ENCODE results near the gene LINC00305. TPM values are rescaled to one million over a fixed set of nuclear protein-coding genes. Genes with fewer than 3 reads are reported as not detected.

Gene LINC00305
- total and polyA plus RNA-seq, 12 donors, result not detected

- Histone ChIP-seq H3K27ac (no peak overlapping the region), H3K27me3 (no peaks in the 10 kb centered on the region), H3K9me3 (no peaks in the 10 kb centered on the region), H3K4me1 (no peaks in the 10 kb centered on the region), H3K36me3 (no peaks in the 10 kb centered on the region), H3K4me3 (no peak overlapping the region)
- intact Hi-C loops (cut with DNase I), result no loop called here
- TF ChIP-seq CTCF (IDR thresholded peaks at IDR 0.05), result no peak
- no peak for DNase-seq
- WGBS, 2 donors, result 39 to 51% methylated on average over 2 of the region's 2 CpGs
- no peak for ATAC-seq
Measured at GRCh38 chr18:64052772-64053171, 96.1 kb downstream of the LINC00305 start.

- intact Hi-C loops (cut with DNase I), result no loop called here
- ATAC-seq, result no peak
- WGBS, 2 donors, result 29 to 34% methylated on average over 5 of the region's 5 CpGs
Measured at GRCh38 chr18:64044616-64045015, 104.3 kb downstream of the LINC00305 start.

GRCh38 chr18:64042728-64043358, 106.0 kb downstream of the LINC00305 start:
- Histone ChIP-seq H3K36me3 (no peaks in the 10 kb centered on the region), H3K4me1 (no peaks in the 10 kb centered on the region), H3K9me3 (peaks cover 0 to 9% (median 0%) of the 10 kb centered on the region in 11 donors), H3K27me3 (no peaks in the 10 kb centered on the region), H3K4me3 (no peak overlapping the region), H3K27ac (no peak overlapping the region)
- no peak for DNase-seq
- intact Hi-C loops (cut with DNase I), result no loop called here
- TF ChIP-seq CTCF (IDR thresholded peaks at IDR 0.05), result no peak
- 96 to 98% methylated on average over 24 of the region's 24 CpGs for WGBS, 2 donors
- no peak for ATAC-seq

More at GRCh38 chr18:64044616-64045015, 104.3 kb downstream of the LINC00305 start:
- H3K9me3 ChIP-seq, result peaks cover 0 to 9% (median 0%) of the 10 kb centered on the region in 11 donors
- no peak for DNase-seq
- no peaks in the 10 kb centered on the region for H3K36me3 ChIP-seq
- TF ChIP-seq CTCF (IDR thresholded peaks at IDR 0.05), result no peak
- no peak overlapping the region for H3K4me3 ChIP-seq
- no peak overlapping the region for H3K27ac ChIP-seq
- no peaks in the 10 kb centered on the region for H3K27me3 ChIP-seq
- no peaks in the 10 kb centered on the region for H3K4me1 ChIP-seq

GRCh38 chr18:64037812-64038414, 111.0 kb downstream of the LINC00305 start:
- H3K9me3 ChIP-seq, result peaks cover 0 to 7% (median 0%) of the 10 kb centered on the region in 11 donors
- no peak overlapping the region for H3K4me3 ChIP-seq
- no peaks in the 10 kb centered on the region for H3K36me3 ChIP-seq
- no peak for ATAC-seq
- H3K27me3 ChIP-seq, result peaks cover 0 to under 1% (median 0%) of the 10 kb centered on the region in 7 donors
- H3K4me1 ChIP-seq, result no peaks in the 10 kb centered on the region
- intact Hi-C loops (cut with DNase I), result no loop called here
- 19 to 24% methylated on average over 3 of the region's 3 CpGs for WGBS, 2 donors
- no peak for DNase-seq
- TF ChIP-seq CTCF (IDR thresholded peaks at IDR 0.05), result peak; percentile 17 to 71 (median 56)
- no peak overlapping the region for H3K27ac ChIP-seq
